HG03135 (cell line): Measurements from ENCODE around the gene EPN3.

Source experiments
- ATAC-seq: cut with Tn5 transposase; IDR thresholded peaks from one replicate; pipeline ENCODE4 v1.9.1; 2021; ENCODE audit warnings: mild to moderate bottlenecking, moderate library complexity; ENCODE audit not compliant: unreplicated experiment

Gene EPN3

GRCh38 chr17:50586421-50587247 lies 54.1 kb downstream of the EPN3 start:
- no peak for ATAC-seq

- ATAC-seq = no peak
Observed at GRCh38 chr17:50587571-50587970, 55.0 kb downstream of the EPN3 start.

GRCh38 chr17:50588391-50589049 lies 56.0 kb downstream of the EPN3 start:
- no peak for ATAC-seq

- ATAC-seq = no peak
Observed at GRCh38 chr17:50589095-50589705, 56.7 kb downstream of the EPN3 start.

GRCh38 chr17:50590946-50591737 lies 58.6 kb downstream of the EPN3 start:
- no peak for ATAC-seq

- ATAC-seq = no peak
Observed at GRCh38 chr17:50593321-50593720, 60.8 kb downstream of the EPN3 start.
